ENCODE results near the gene HNF1B.

The HNF1B gene

DNA sequence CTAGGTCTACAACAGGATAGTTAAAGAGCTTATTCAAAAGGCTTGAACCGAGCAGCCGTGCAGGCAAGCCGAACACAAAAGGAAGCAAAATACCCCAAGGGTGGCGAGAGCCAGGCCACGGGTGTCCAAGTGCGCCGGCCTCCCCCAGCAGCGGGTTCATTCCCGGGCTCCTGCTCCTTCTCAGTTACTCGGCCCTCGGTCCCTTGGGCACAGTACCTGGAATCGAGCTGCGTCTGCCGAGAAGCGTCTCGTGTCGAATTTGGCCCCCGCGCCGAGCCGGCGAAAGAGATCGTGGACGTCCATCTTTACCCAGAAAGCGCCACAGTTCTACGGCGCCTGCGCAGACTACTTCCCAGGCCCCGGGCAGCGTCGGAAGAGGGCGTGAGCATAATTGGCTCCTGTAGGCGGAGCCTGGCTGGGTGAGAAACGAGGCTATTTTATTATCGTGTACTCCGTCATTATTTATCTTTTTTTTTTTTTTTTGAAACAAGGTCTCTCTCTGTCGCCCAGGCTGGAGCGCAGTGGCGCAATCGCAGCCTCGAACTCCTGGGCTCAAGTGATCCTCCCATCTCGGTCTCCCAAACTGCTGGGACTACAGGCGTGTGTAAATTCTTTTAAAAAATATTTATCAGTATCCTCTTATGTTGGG is 101.6 kb downstream of the HNF1B start, which contains the start of gene DDX52:
Gene DDX52 (minus strand): TSS at position 329 of the 649 bp plus-strand sequence. CDS start 26 bp downstream, at position 303.
- DNase-seq (ENCODE audit: insufficient read length, low spot score) = peak; percentile 73
- no peak for FAIRE-seq
- peak; percentile 88 for TF ChIP-seq POLR2A (IDR thresholded peaks at IDR 0.05; ENCODE audit: low read depth, low read length)

DNA sequence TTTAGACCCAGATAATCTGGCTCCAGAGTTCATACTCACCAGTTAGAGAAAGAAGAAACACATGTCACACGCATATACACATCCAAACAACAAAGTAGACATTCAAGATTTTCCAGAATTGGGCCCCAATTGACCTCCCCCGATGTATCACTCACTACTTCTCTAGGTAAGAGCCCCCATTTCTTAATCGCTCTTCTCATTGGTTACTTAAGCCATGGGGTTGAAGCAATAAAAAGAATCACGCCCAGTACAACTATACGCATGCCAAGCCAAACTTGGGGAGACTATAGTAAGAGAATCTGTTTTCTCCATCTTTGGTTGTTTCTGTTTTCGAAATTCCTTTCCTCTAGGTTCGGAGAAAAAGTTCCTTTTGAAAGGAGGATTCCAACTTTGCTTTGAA is 102.2 kb downstream of the HNF1B start:
- DNase-seq (ENCODE audit: insufficient read length, low spot score) (no peak), FAIRE-seq (no peak)
- TF ChIP-seq POLR2A (IDR thresholded peaks at IDR 0.05; ENCODE audit: low read depth, low read length) = no peak

DNA sequence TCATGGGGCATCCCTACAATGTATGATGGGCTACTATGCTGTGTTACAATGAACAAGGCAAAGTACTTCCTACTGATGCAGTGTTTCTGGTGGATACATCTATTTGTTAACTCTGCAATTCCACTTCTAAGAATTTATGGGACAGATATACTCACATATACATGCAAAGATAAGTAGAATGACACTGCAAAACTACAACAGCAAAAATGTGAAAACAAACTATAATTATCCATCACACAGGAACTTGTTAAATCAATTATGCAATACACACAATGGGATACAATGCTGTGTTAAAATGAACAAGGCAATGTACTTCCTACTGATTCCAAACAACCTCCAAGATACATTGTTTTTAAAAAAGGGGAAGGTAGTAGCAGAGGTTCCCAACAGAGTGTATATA is 104.8 kb downstream of the HNF1B start:
- no peak for TF ChIP-seq POLR2A (IDR thresholded peaks at IDR 0.05; ENCODE audit: low read depth, low read length)
- DNase-seq (ENCODE audit: insufficient read length, low spot score) = no peak
- no peak for FAIRE-seq

DNA sequence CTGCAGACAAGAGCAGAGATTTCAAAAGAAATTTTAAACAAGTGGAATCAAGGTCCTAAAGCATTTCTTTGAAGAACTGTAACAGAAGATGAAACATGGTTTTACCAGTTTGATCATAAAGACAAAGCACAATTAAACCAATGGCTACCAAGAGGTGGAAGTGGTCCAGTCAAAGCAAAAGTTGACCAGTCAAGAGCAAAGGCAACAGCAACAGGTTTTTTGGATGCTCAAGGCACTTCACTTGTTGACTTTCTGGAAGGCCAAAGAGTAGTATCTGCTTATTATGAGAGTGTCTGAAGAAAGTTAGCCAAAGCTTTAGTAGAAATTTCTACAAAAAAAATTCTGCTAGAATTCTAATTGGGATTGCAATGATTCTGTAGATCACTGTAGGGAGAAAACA is 106.9 kb downstream of the HNF1B start:
- no peak for FAIRE-seq

More for the DNA sequence above, 106.9 kb downstream of the HNF1B start:
- TF ChIP-seq POLR2A (IDR thresholded peaks at IDR 0.05; ENCODE audit: low read depth, low read length) = no peak
- DNase-seq (ENCODE audit: insufficient read length, low spot score) = no peak
